GM23338 (cell line): ENCODE results near the gene MYO15B.

Source experiments
- EZH2 ChIP-seq: fragments of 200-600 bp; sonication (generic); IDR thresholded peaks from one replicate; pipeline ENCODE4 v1.8.0; 2017; ENCODE audit warnings: antibody characterized with exemption, mild to moderate bottlenecking, low read depth; ENCODE audit not compliant: unreplicated experiment
- EZH2phosphoT487 ChIP-seq: fragments of 200-600 bp; sonication (generic); IDR thresholded peaks from one replicate; pipeline ENCODE4 v1.8.1; 2018; ENCODE audit warnings: antibody characterized with exemption; ENCODE audit not compliant: unreplicated experiment
- JUNB ChIP-seq: IDR thresholded peaks from one replicate; pipeline ENCODE4 v1.6.1; 2016; ENCODE audit warnings: antibody characterized with exemption; ENCODE audit not compliant: unreplicated experiment
- NANOG ChIP-seq: IDR thresholded peaks from 2 replicates; pipeline ENCODE4 v1.6.1; 2016; ENCODE audit warnings: antibody characterized with exemption, borderline replicate concordance
- POLR2AphosphoS5 ChIP-seq: IDR thresholded peaks from 2 replicates; pipeline ENCODE4 v1.6.1; 2016; ENCODE audit warnings: antibody characterized with exemption, low read depth
- TF ChIP-seq, protein P1 (sequence below), 2 experiments: fragments of 200-600 bp in 1 of 2; sonication (generic) in 1 of 2; conservative IDR thresholded peaks; 2 replicates each; pipeline versions ENCODE4 v1.5.1 to v1.6.1; 2016 to 2017; ENCODE audit warnings: antibody characterized with exemption in 2 of 2, low read depth in 2 of 2, mild to moderate bottlenecking in 2 of 2, moderate library complexity in 1 of 2
- TF ChIP-seq, protein P2 (sequence below): IDR thresholded peaks from one replicate; pipeline ENCODE4 v1.6.1; 2018; ENCODE audit warnings: antibody characterized with exemption; ENCODE audit not compliant: unreplicated experiment

- TF ChIP-seq, protein P1, sequence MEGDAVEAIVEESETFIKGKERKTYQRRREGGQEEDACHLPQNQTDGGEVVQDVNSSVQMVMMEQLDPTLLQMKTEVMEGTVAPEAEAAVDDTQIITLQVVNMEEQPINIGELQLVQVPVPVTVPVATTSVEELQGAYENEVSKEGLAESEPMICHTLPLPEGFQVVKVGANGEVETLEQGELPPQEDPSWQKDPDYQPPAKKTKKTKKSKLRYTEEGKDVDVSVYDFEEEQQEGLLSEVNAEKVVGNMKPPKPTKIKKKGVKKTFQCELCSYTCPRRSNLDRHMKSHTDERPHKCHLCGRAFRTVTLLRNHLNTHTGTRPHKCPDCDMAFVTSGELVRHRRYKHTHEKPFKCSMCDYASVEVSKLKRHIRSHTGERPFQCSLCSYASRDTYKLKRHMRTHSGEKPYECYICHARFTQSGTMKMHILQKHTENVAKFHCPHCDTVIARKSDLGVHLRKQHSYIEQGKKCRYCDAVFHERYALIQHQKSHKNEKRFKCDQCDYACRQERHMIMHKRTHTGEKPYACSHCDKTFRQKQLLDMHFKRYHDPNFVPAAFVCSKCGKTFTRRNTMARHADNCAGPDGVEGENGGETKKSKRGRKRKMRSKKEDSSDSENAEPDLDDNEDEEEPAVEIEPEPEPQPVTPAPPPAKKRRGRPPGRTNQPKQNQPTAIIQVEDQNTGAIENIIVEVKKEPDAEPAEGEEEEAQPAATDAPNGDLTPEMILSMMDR (conservative IDR thresholded peaks at IDR 0.05; ENCODE audit: low read depth in 2 of 2): no peak
- no peak for TF ChIP-seq NANOG
- TF ChIP-seq POLR2AphosphoS5: no peak
- TF ChIP-seq, protein P2, sequence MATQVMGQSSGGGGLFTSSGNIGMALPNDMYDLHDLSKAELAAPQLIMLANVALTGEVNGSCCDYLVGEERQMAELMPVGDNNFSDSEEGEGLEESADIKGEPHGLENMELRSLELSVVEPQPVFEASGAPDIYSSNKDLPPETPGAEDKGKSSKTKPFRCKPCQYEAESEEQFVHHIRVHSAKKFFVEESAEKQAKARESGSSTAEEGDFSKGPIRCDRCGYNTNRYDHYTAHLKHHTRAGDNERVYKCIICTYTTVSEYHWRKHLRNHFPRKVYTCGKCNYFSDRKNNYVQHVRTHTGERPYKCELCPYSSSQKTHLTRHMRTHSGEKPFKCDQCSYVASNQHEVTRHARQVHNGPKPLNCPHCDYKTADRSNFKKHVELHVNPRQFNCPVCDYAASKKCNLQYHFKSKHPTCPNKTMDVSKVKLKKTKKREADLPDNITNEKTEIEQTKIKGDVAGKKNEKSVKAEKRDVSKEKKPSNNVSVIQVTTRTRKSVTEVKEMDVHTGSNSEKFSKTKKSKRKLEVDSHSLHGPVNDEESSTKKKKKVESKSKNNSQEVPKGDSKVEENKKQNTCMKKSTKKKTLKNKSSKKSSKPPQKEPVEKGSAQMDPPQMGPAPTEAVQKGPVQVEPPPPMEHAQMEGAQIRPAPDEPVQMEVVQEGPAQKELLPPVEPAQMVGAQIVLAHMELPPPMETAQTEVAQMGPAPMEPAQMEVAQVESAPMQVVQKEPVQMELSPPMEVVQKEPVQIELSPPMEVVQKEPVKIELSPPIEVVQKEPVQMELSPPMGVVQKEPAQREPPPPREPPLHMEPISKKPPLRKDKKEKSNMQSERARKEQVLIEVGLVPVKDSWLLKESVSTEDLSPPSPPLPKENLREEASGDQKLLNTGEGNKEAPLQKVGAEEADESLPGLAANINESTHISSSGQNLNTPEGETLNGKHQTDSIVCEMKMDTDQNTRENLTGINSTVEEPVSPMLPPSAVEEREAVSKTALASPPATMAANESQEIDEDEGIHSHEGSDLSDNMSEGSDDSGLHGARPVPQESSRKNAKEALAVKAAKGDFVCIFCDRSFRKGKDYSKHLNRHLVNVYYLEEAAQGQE: no peak
- TF ChIP-seq EZH2: no peak
- no peak for TF ChIP-seq EZH2phosphoT487
- TF ChIP-seq JUNB: no peak
These were observed 35.2 kb downstream of the MYO15B start for GRCh38 chr17:75622771-75623273.
